ENCODE data around the gene USP40.

- TF ChIP-seq POLR2AphosphoS5 (IDR thresholded peaks at IDR 0.05; ENCODE audit: low read length) (no peak), RELA (IDR thresholded peaks at IDR 0.05; ENCODE audit: borderline replicate concordance, partially characterized antibody) (no peak), YY1 (IDR thresholded peaks at IDR 0.05; ENCODE audit: low read depth, low read length) (no peak), CTCF (IDR thresholded peaks at IDR 0.05 in 2 of 3, conservative IDR thresholded peaks at IDR 0.05 in 1 of 3; ENCODE audit: control insufficient read depth in 2 of 3, extremely low read depth in 1 of 3, insufficient read depth in 1 of 3, low read depth in 3 of 3, low read length in 3 of 3) (no peak)
These were observed 113.3 kb downstream of the USP40 start for GRCh38 chr2:233453111-233453915.

All from GM12878 (cell line).